Measurements from ENCODE around the gene FGF14.
A peak's percentile ranks its signal among the peaks of the same experiment; 100 is the strongest.
"Not testable (repeated sequence)": the region's sequence is repeated elsewhere in the genome, so short reads cannot be mapped to it uniquely, and the experiment has no call there.

Gene FGF14

DNA sequence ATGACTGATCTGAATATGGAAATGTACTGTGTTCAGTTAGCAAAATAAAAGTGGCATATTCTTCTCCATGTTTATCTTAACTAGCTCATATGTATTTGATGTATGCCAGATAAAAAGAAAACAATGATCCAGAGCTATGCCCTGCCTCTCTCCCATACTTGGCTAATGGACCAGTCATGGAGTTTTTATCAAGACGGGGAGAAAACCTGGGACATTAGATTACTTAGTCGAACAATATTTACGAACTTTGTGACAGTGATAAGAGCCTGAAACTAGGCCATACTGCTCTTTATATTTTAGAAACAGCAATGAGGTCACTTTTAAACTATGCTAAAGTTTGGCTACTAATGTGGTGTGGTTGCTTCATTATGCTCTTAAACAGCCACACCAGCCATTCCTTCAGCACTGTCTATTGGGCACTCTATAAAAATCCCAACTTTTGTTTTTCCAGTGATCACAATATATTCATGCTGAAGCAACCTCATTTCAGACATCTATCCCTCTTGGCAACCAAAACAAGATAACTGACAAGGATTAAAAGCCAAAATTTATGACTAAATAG, 265.0 kb downstream of the FGF14 start:
- no peak for DNase-seq (ENCODE audit: low spot score)

DNA sequence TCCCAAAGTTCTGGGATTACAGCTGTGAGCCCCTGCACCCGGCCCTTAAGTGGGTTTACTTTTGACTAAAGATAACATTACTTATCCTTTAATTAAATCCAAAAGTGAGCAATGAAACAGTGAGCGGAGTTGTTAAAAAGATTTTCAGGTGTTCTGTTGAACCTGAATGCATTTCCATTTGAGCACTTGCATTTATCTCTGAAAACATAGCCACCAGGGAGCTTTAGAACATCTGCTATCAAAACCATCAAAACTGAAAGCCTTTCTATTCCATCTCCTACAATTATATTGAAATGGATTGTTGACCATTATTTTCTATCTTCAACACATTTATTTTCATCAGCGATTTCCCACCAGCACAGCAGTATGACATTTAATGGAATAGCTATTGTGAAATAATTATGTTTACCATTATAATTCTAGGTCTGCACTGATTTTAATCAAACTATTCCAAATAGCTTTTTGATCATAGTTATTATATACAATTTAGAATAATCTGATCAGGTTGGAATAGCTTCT, 269.0 kb downstream of the FGF14 start:
- no peak for DNase-seq (ENCODE audit: low spot score)

DNA sequence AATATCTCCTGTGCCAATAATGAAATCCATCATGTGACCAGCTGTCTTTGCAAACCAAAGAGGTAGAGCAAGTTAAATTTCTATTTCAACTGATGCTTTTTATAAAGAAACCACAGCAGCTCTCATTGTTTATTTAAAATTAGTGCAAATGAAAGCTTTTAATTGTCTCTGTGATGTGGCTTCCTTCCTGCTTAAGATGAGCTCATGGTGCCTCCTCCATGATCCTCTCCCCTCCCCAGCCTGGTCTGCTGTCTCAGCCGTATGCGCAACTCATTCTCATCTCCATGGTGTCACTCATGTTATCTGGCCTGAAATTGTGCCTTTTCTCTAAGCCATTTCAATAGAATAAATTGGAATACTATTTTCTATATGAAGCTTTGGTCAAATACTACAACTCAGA, 270.6 kb downstream of the FGF14 start:
- DNase-seq (ENCODE audit: low spot score), result peak; percentile 8

DNA sequence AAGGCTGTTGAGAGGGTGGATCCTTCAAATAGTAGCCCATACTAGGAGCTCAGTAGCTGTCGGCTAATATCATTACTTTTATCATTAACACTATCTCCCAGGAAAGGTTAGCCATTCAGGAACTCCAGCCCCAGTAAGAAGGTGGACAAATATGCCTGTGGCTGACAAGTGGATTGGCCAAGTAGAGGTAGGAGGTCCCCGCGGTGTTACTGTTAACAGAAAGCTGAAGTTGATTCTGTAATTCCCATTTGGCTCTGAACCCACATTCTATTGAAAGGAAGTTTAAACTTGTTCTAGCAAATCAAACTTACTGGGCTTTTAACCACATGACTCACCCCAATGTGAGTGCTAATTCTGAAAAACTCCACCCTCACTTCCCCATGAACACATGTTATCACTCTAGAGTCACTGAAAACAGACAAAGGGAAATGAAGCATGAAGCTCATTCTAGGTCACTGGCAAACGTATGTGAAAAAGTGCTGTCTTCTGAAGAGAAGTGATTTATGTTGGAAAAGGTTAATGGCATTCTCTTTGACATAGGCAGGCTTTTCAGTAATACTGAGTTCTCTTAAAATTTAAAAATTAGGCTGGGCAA, 273.5 kb downstream of the FGF14 start:
- DNase-seq (ENCODE audit: low spot score), result no peak

DNA sequence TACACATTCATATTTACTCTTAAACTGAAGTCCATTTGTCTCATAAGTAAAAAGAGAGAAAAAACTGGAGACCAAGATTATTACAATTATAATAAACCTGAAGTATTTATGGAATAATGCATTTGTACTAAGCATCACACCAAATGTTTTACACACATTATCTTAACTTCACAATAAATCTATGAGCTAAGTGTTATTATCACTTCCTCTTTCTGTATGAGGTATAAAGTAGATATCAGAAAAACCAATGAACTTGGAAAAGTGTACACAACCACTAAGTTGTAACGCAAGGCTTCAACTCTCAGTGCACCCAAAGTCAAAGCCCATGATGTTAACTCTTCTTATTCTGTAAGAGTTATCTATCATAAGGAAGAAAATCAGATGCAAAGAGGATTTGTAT, 274.7 kb downstream of the FGF14 start:
- DNase-seq (ENCODE audit: low spot score), result no peak

DNA sequence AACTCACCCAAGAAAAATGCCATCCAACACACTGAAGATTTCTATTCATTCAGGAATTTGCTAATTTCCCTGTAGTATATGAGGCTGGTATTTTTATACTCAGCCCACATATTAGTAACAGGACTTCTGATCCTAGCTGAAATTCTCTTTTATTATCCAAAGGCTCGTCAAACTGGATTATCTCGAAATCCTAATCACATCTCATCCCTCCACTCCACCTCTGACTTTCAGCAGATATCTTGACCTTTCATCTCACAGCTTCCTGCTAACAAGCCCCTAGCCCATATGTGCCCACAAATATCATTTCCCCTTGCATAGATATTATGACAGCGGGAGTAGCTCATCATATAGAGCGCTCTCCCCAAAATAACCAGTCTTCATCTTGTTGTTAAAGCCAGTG, 279.7 kb downstream of the FGF14 start:
- DNase-seq (ENCODE audit: low spot score), result no peak

DNA sequence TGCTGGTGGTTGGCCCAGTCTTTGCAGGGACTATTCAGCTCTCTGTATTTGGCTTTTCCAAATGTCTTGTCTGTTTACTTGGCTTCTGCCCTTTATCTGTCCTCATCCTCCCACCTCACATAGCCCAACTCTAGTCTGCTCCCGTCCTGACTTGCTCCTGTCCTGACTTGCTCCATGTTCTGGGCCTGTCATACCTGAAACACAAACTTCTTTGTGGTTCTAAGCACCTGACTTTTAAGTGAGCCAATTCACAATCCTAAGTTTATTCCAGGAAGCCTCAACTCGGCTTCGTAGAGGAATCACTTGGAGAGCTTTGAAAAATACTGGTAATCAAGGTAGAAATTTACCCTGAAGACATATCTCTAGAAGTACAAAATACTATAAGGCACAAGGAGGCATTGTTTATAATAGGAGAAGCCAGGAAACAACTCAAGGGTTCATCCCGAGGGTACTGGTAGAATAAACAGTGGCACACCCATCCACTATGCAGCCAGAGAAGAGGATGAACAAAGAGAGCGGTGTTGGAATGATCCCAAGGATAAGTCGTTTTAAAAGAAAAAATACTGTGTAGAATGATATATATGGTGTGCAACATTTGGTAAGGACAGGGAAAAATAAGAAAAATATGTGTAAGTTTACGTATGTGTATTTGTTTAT, 284.5 kb downstream of the FGF14 start:
- no peak for DNase-seq (ENCODE audit: low spot score)

DNA sequence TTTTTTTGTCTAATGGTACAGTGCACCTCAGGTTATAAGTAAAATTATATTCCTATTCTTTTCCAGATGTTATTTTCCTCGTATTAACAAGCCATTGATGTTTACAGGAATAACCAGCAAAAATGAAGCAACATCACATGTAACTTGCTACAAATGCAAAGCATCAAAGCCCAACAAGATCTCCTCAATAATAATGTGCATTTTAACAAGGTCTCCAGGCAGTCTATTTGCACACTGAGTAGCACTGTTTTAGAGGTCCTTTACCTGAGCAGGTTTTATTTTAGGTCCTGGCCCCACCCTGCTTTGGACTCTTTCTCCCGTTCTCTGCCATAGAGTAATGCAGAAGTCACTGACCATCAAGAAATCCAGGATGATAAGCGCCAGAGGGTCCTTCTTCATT, 298.4 kb downstream of the FGF14 start:
- DNase-seq (ENCODE audit: low spot score), result no peak

DNA sequence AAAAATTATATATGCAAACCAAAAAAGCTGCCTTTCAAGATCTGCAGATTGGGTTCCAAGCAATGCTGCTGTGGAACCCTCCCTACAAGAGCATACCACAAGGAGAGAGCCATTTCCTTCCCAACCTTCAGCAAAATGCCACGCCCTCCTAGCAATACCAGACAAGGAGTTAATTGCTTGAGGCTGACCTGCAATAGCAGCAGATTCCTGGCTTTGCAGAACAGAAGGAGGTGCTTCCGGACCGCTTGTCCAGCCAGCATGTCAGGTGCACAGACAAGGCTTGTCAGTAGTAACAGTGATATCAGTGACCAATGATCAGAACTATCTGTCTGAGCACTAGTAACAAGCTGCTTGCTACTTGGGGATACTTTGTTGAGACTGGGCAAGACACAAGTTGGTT, 301.6 kb downstream of the FGF14 start:
- DNase-seq (ENCODE audit: low spot score), result no peak

DNA sequence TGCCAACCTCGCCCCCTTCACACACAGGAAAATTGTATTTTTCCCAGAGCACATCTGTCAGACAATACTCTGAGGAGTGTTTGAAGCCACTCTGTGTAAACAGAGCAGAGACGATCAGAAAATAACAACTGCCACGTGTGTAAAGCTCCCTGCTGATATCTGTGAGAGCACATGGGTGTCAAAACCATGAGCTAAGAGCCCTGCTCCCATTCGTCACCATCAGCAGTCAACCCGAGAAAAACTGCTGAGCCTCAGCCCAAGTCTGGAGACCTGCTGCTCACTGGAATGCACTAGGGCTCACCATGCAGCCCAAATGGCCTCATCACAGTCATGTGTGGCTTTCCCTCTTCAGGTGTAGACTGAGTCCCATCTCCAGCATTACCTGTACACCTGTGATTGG, 304.1 kb downstream of the FGF14 start:
- DNase-seq (ENCODE audit: low spot score), result no peak

DNA sequence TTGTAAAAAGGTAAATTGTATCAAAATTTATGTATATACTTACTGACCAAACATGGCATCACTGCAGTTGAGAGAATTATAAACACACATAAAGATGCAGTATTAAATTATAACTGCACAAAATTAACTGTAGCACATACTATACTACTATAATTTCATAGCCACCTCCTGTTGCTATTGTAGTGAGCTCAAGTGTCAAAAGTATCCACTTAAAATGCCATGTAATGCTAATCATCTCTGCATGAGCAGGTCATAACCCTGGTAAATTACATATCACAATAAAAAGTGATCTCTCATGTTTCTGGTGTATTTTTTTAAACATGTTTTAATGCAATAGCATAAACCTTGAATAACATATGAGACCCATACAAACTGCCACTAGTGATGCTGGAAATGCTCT, 308.6 kb downstream of the FGF14 start:
- not testable (repeated sequence) for DNase-seq (ENCODE audit: low spot score)

DNA sequence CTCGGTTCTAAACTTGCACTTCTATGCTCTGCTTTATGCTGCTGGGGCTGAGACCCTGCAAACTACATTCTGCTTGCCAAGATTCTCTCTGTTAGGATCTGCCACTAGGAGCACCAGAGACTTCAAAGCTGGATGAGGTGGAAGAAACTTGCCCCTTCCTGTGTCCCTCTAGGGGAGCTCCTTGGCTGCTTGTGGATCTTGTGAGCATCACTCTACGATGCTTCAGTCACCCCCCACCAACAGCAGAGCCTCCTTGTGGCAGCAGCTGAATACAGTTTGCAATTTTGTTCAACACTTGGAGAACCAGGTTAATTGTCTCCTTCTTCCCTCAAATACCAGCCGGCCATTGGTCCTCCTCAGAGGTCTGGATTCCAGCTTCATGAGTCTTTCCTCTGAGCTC, 310.6 kb downstream of the FGF14 start:
- peak; percentile 17 for DNase-seq (ENCODE audit: low spot score)

DNA sequence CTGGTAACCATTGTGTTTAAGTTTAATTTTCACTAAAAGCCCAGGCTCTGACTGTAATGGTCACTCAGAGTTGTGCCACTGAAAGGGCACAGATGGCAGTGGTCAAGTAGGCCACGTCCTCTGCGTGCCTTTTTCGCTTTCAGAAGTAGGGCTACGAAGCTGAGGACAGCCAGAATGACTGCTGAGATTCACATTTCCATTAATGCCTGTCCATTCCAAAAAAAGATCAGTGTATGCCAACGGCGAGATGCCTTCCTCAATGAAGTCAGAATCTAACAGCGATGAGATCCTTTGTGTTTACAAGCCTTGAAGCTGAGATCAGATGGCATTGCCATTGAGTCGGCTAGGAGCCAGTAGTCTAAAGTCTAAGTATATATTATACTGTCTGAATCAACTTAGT, 311.3 kb downstream of the FGF14 start:
- no peak for DNase-seq (ENCODE audit: low spot score)

DNA sequence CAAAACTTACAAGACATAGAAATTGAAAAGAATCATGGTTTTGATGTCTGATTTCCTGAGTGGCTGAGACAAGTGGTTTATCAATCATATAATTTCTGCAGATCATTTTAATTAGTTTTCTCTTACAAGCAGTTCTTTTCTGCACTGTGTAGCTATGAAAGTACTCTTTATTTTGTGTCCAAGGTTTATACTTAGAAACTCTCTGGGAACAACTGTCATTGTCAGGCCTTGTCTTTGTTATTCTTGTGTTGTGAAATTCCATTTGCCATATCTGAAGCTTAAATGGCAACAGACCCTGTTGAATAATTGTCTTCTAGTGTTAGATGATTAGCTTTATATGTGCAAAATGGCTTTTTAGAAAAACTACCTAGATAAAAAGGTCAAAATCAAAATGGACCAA, 312.1 kb downstream of the FGF14 start:
- no peak for DNase-seq (ENCODE audit: low spot score)

DNA sequence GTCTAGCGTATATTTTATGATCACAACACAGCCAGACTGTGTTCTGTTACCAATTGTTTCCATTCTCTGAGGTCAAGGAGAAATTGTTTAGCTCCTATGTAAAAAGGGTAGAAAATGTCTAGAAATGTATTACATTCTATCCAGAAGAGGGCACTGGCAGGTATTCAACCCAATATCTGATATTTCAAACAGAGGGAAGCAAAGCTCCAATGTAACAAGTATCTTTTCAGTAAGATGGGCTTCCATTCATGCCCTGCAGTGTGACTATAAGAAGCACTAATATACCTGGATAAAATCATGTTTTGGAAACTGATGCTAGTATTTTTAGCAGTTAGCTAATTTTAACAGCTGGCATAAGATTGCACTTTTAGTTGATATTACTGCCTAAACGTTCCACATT, 312.7 kb downstream of the FGF14 start:
- DNase-seq (ENCODE audit: low spot score), result peak; percentile 20

DNA sequence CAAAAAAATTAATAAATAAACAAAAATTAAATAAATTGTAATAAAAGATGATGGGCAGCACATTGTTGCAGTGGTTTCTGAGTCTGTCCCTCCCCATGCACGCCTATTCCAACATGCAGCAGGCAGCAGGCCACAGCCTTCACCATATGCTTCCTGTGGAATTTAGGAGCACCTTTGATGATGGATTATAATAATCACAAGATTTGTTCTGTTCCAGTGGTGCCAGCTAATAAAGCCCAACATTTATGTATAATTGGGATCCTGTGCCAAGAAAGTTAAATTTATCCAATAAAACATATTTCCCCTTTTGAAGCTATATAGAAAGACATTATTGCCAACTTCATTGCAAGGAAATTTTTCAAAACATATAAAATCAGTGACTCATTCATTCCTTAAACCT, 328.6 kb downstream of the FGF14 start:
- DNase-seq (ENCODE audit: low spot score), result no peak

DNA sequence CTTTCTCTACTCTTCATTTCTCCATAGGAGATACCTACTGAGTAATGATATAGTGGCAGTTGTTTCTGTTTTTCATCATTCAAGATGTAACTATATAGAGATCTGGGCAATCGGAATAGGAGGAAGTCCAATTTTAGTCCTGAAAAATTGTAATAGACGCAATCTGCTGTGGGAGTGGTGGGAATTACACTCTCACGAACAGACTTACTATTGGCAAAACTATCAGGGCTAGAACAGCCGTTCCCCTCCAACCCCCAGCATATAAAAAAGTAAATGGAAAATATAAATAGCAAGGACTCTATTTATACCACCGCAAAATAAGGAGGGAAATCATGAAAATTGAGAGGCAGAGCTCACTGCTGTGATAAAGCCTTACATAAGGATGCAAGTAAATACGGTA, 330.1 kb downstream of the FGF14 start:
- no peak for DNase-seq (ENCODE audit: low spot score)

DNA sequence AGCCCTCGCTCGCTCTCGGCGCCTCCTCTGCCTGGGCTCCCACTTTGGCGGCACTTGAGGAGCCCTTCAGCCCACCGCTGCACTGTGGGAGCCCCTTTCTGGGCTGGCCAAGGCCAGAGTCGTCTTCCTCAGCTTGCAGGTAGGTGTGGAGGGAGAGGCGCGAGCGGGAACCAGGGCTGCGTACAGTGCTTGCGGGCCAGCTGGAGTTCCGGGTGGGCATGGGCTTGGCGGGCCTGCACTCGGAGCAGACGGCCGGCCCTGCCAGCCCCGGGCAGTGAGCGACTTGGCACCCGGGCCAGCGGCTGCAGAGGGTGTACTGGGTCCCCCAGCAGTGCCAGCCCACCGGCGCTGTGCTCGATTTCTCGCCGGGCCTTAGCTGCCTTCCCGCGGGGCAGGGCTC, 333.5 kb downstream of the FGF14 start:
- not testable (repeated sequence) for DNase-seq (ENCODE audit: low spot score)

DNA sequence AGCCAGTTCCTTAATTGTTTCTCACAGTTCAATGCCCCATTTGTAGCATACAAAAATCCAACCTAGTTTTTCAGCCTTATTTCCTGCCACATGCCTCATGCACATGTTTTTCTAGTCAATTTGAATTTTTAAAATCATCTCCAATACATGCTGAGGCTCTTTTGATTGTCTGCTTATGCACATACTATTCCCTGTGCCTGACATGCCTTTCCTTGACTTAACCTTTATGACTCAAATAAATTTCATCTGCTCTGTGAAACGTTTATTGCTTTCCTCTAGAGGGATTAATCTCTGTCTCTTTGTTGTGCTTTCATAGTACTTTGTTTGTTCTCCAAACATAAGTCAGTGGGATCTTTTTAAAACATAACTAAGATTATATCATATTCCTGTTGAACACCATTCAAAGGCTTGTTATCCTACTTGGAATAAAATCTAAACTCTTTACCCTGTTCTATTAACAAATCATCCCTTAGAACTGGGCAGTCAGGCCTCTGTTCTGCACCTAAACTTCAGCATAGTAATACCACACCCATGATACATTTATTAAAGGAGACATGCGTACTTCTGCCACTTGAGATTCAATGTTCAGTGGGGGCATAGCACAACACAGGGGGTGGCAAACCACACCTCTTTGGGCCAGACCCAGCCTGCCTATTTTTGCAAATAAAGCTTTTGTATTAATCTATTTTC, 346.6 kb downstream of the FGF14 start:
- DNase-seq (ENCODE audit: low spot score), result no peak

DNA sequence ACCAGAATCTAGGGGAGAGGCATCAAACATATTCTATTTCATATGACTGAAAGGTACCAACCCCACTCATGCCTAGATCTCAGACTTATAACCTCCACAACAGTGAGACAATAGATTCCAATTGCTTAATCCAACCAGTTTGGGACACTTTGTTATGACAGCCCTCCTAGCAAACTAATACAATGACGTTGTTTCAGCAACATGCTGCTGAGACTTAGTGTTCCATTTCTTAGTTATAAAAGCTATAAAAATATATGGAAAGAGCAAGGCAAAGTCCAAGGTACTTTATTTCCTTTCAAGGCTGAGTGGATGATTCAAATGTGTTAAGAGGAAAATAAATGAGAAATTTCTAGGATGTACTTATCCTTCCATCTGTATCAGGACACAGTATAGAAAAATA, 352.0 kb downstream of the FGF14 start:
- DNase-seq (ENCODE audit: low spot score), result no peak

DNA sequence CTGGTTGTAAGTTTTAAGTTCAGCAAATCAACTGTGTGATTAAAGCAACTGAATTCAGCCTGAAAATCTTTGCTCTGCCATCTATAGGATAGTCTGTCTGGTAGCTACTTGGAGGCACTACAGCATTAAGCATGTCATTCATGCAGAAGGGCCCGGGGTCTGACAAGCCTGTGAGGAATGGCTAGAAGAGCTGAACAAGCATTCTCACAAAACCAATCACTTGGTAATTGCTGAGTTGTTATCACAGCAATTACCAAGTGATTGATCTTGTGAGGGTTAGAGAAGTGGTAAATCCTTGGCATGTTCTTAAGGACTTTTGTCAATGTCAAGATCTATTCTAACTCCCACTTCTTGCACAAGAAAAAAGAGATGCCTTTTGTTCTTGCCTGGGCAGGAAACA, 356.1 kb downstream of the FGF14 start:
- DNase-seq (ENCODE audit: low spot score), result no peak

DNA sequence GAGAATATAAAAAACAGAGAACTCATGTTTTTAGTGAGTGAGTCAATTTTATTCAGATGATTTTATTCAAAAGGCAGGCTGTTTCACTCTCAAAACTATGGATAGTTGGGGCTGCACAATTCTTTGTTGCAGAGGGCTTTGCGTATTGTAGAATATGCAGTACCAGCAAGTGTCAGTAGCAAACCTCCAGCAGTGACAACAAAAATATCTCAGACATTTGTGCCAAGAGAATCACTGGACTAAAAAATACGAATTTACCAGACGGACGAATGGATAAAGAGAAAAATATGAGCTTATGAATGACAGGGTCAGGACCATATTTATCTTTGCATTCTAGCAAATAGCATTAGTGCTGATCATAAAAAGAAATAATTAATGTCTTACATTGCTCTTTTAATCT, 359.1 kb downstream of the FGF14 start:
- DNase-seq (ENCODE audit: low spot score), result no peak

DNA sequence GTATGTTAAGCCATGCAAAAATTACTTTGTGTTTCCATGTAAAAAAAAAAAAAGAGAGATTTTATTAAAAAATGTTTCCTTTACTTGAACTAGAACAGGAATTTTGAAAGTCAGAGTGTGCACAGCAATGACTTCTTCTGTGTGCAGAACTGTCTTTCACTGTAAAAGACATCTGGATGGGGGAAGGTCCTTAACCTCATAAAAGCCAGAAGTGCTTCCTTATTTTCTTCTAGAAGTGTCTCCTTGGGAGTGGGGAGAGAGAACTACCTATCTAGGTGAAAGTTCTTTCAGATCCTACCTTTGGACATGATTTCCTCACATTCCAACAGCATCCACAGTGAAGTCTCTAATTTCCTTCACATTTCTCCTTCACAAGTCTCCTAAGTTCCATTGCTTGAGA, 360.3 kb downstream of the FGF14 start:
- DNase-seq (ENCODE audit: low spot score), result no peak
